Neural cell (in vitro differentiated cells): ENCODE data around the gene PPP1R10. TPM values are rescaled to one million over a fixed set of nuclear protein-coding genes. Genes with fewer than 3 reads are reported as not detected.

Source experiments
- H2AFZ ChIP-seq: fragments of 200-600, 300-800 bp; sonication (generic), shearing (Covaris generic); 2 replicates; pipeline ENCODE4 v1.6.0; 2014; ENCODE audit warnings: low read depth, mild to moderate bottlenecking, antibody characterized with exemption, low read length, moderate library complexity
- H3F3A ChIP-seq: fragments of 200-600 bp; shearing (Covaris generic); 2 replicates; pipeline ENCODE4 v1.6.1; 2016; ENCODE audit warnings: mild to moderate bottlenecking, moderate library complexity, mixed read lengths, antibody characterized with exemption, low read length; ENCODE audit not compliant: insufficient read depth, poor library complexity, severe bottlenecking
- H3K27ac ChIP-seq: fragments of 200-600, 300-800 bp; sonication (generic), shearing (Covaris generic); 2 replicates; pipeline ENCODE4 v1.5.1; 2014; ENCODE audit warnings: mild to moderate bottlenecking, low read length, moderate library complexity
- H3K27me3 ChIP-seq: fragments of 300-800, 200-600 bp; sonication (generic), shearing (Covaris generic); 2 replicates; pipeline ENCODE4 v1.6.0; 2014; ENCODE audit warnings: mild to moderate bottlenecking, low read depth, low read length, moderate library complexity; ENCODE audit not compliant: insufficient read depth
- H3K36me3 ChIP-seq: fragments of 300-800, 200-600 bp; sonication (generic), shearing (Covaris generic); 2 replicates; pipeline ENCODE4 v1.5.1; 2014; ENCODE audit warnings: mild to moderate bottlenecking, antibody characterized with exemption, low read length, moderate library complexity; ENCODE audit not compliant: insufficient read depth
- H3K4me2 ChIP-seq: fragments of 300-800, 200-600 bp; sonication (generic), shearing (Covaris generic); 2 replicates; pipeline ENCODE4 v1.6.0; 2014; ENCODE audit warnings: mild to moderate bottlenecking, low read length
- H3K4me3 ChIP-seq: fragments of 300-800, 200-600 bp; sonication (generic), shearing (Covaris generic); 2 replicates; pipeline ENCODE4 v1.5.1; 2014; ENCODE audit warnings: mild to moderate bottlenecking, low read length, moderate library complexity
- H3K79me2 ChIP-seq: fragments of 200-600 bp; shearing (Covaris generic); replicated peaks from 2 replicates; pipeline ENCODE4 v1.6.0; 2014; ENCODE audit warnings: mild to moderate bottlenecking, low read length, moderate library complexity; ENCODE audit not compliant: insufficient read depth
- H3K9ac ChIP-seq: fragments of 300-800, 200-600 bp; sonication (generic), shearing (Covaris generic); 2 replicates; pipeline ENCODE4 v1.6.1; 2016; ENCODE audit warnings: mild to moderate bottlenecking, low read length, mixed read lengths
- H3K9me2 ChIP-seq: fragments of 200-600 bp; shearing (Covaris generic); 2 replicates; pipeline ENCODE4 v1.6.1; 2016; ENCODE audit warnings: mild to moderate bottlenecking, low read length, mixed read lengths; ENCODE audit not compliant: insufficient read depth
- H3K9me3 ChIP-seq: fragments of 200-600, 300-800 bp; sonication (generic), shearing (Covaris generic); 2 replicates; pipeline ENCODE4 v1.6.1; 2016; ENCODE audit warnings: mild to moderate bottlenecking, mixed run types, low read length, moderate library complexity, mixed read lengths
- H4K20me1 ChIP-seq: fragments of 200-600 bp; shearing (Covaris generic); 2 replicates; pipeline ENCODE4 v1.6.1; 2016; ENCODE audit warnings: mild to moderate bottlenecking, mixed run types; ENCODE audit not compliant: insufficient read depth
- CTCF ChIP-seq: fragments of 450-650 bp; IDR thresholded peaks from 2 replicates; pipeline ENCODE4 v1.5.1; 2014; ENCODE audit warnings: antibody characterized with exemption, mild to moderate bottlenecking, moderate library complexity; ENCODE audit not compliant: poor library complexity, severe bottlenecking
- EP300 ChIP-seq: fragments of 450-650 bp; conservative IDR thresholded peaks from 2 replicates; pipeline ENCODE4 v1.6.1; 2014; ENCODE audit warnings: antibody characterized with exemption, mild to moderate bottlenecking, moderate library complexity; ENCODE audit not compliant: poor library complexity, severe bottlenecking
- EZH2 ChIP-seq: fragments of 200-600, 300-800 bp; shearing (Covaris generic), sonication (generic); IDR thresholded peaks from 2 replicates; pipeline ENCODE4 v1.6.1; 2014; ENCODE audit warnings: antibody characterized with exemption, low read length, borderline replicate concordance, mild to moderate bottlenecking; ENCODE audit not compliant: insufficient read depth, poor library complexity, severe bottlenecking
- MXI1 ChIP-seq: fragments of 450-650 bp; conservative IDR thresholded peaks from 2 replicates; pipeline ENCODE4 v1.6.1; 2014; ENCODE audit warnings: antibody characterized with exemption, mild to moderate bottlenecking; ENCODE audit not compliant: poor library complexity, severe bottlenecking
- POLR2AphosphoS5 ChIP-seq: IDR thresholded peaks from 2 replicates; pipeline ENCODE4 v1.6.1; 2012
- RAD21 ChIP-seq: fragments of 450-650 bp; conservative IDR thresholded peaks from 2 replicates; pipeline ENCODE4 v1.6.1; 2014; ENCODE audit warnings: antibody characterized with exemption, mild to moderate bottlenecking, moderate library complexity
- TAF1 ChIP-seq: IDR thresholded peaks from 2 replicates; pipeline ENCODE4 v1.6.1; 2012; ENCODE audit warnings: low read depth
- polyA plus RNA-seq: library from polyadenylated mRNA; depleted of rRNA; stranded (reverse); fragments of >200 nt; gene quantifications from 2 replicates; pipeline ENCODE4 v1.2.3, GENCODE V29; 2014
- TF ChIP-seq, protein P1 (sequence below): IDR thresholded peaks from 2 replicates; pipeline ENCODE4 v1.6.1; 2012; ENCODE audit warnings: borderline replicate concordance

PPP1R10 gene
- polyA plus RNA-seq, 1 donor from 2014 or later, result 13.7 TPM

DNA sequence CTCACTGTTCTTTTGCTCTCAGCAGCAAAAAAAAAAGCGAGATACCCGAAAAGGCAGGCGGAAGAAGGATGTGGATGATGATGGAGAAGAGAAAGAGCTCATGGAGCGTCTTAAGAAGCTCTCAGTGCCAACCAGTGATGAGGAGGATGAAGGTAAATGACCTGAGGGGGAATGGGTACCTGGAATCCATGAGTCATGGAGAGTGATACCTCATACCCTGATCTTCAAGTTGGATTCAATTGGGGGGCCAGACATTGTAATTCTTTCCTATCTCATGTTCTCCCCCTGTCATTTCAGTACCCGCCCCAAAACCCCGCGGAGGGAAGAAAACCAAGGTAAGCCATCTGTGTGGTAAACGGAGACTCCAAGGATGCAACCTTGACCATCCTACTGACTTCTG, 39.0 kb downstream of the PPP1R10 start:
- TF ChIP-seq EZH2, result no peak
- no peak for TF ChIP-seq POLR2AphosphoS5
- no peak for TF ChIP-seq MXI1
- TF ChIP-seq TAF1, result no peak
- TF ChIP-seq CTCF, result no peak
- no peak for TF ChIP-seq EP300
- no peak for TF ChIP-seq RAD21
- TF ChIP-seq, protein P1, sequence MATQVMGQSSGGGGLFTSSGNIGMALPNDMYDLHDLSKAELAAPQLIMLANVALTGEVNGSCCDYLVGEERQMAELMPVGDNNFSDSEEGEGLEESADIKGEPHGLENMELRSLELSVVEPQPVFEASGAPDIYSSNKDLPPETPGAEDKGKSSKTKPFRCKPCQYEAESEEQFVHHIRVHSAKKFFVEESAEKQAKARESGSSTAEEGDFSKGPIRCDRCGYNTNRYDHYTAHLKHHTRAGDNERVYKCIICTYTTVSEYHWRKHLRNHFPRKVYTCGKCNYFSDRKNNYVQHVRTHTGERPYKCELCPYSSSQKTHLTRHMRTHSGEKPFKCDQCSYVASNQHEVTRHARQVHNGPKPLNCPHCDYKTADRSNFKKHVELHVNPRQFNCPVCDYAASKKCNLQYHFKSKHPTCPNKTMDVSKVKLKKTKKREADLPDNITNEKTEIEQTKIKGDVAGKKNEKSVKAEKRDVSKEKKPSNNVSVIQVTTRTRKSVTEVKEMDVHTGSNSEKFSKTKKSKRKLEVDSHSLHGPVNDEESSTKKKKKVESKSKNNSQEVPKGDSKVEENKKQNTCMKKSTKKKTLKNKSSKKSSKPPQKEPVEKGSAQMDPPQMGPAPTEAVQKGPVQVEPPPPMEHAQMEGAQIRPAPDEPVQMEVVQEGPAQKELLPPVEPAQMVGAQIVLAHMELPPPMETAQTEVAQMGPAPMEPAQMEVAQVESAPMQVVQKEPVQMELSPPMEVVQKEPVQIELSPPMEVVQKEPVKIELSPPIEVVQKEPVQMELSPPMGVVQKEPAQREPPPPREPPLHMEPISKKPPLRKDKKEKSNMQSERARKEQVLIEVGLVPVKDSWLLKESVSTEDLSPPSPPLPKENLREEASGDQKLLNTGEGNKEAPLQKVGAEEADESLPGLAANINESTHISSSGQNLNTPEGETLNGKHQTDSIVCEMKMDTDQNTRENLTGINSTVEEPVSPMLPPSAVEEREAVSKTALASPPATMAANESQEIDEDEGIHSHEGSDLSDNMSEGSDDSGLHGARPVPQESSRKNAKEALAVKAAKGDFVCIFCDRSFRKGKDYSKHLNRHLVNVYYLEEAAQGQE, result no peak
- Histone ChIP-seq H3K36me3 (no peaks in the 10 kb centered on the region), H3K79me2 (peaks cover 23% of the 10 kb centered on the region)

DNA sequence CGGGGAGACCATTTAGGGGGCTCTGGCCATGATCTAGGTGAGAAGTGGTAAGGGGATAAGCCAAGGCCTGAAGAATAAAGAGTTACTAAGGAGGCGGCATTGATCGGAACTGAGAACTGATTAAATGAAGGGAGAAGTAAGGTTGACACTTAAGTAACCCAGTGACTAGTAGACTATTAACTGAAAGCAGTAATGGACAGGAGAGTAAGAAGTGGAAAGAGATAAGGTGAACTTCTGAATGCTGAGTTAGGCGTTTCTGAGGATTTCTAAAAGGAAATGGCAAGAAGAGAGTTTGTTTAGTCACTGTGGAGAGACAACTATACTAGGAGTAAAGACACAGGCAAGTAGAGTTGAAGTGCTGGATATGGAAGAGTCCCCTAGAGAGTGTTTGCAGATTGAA, 43.9 kb downstream of the PPP1R10 start:
- H3K79me2 ChIP-seq, result peaks cover 39% of the 10 kb centered on the region
- H3K27ac ChIP-seq, result no peak overlapping the region
- H3K36me3 ChIP-seq, result no peaks in the 10 kb centered on the region
- peak overlapping the region; percentile 77 for H3K4me3 ChIP-seq
- no peak overlapping the region for H3K9ac ChIP-seq
- peaks cover 7% of the 10 kb centered on the region for H3K27me3 ChIP-seq
- no peak overlapping the region for H2AFZ ChIP-seq
- no peaks in the 10 kb centered on the region for H4K20me1 ChIP-seq
- H3F3A ChIP-seq, result no peaks in the 10 kb centered on the region
- TF ChIP-seq, protein P1, result no peak
- no peaks in the 10 kb centered on the region for H3K9me3 ChIP-seq
- no peaks in the 10 kb centered on the region for H3K9me2 ChIP-seq
- H3K4me2 ChIP-seq, result no peak overlapping the region

More for the DNA sequence above, 39.0 kb downstream of the PPP1R10 start:
- H3K9ac ChIP-seq, result no peak overlapping the region
- no peak overlapping the region for H3K27ac ChIP-seq
- no peaks in the 10 kb centered on the region for H3K27me3 ChIP-seq
- no peaks in the 10 kb centered on the region for H3K9me2 ChIP-seq
- no peaks in the 10 kb centered on the region for H4K20me1 ChIP-seq
- no peak overlapping the region for H3K4me3 ChIP-seq
- no peaks in the 10 kb centered on the region for H3F3A ChIP-seq
- H3K4me2 ChIP-seq, result no peak overlapping the region
- no peak overlapping the region for H2AFZ ChIP-seq
- no peaks in the 10 kb centered on the region for H3K9me3 ChIP-seq
